GM12801 (cell line): ENCODE results near the gene TRAF1.

Experiments used
- CTCF ChIP-seq: IDR thresholded peaks from one replicate; pipeline ENCODE4 v1.5.1; 2011; ENCODE audit warnings: control low read depth; ENCODE audit not compliant: insufficient read length; ENCODE audit errors: extremely low read depth

The TRAF1 gene

GRCh38 chr9:120961936-120962335, 35.3 kb upstream of the TRAF1 start:
- no peak for TF ChIP-seq CTCF

- TF ChIP-seq CTCF, result no peak
These were observed 33.4 kb upstream of the TRAF1 start for GRCh38 chr9:120960001-120960400.

- no peak for TF ChIP-seq CTCF
These were observed 30.3 kb upstream of the TRAF1 start for GRCh38 chr9:120956862-120957261.

GRCh38 chr9:120951960-120952618, 25.5 kb upstream of the TRAF1 start:
- TF ChIP-seq CTCF, result no peak

GRCh38 chr9:120950421-120951388, 24.1 kb upstream of the TRAF1 start:
- TF ChIP-seq CTCF, result no peak

GRCh38 chr9:120949290-120949689, 22.7 kb upstream of the TRAF1 start:
- no peak for TF ChIP-seq CTCF

- no peak for TF ChIP-seq CTCF
These were observed 22.2 kb upstream of the TRAF1 start for GRCh38 chr9:120948824-120949223.
